ENCODE measurements around the gene USH2A. TPM values are rescaled to one million over a fixed set of nuclear protein-coding genes. Genes with fewer than 3 reads are reported as not detected.
A peak's percentile ranks its signal among the peaks of the same experiment; 100 is the strongest.

USH2A gene
- total and polyA plus RNA-seq, 8 donors: 0.03 to 0.28 (median 0.06) TPM

- TF ChIP-seq CTCF (IDR thresholded peaks at IDR 0.05): no peak
- no peak for FAIRE-seq
Measured at GRCh38 chr1:215606036-215606435, 817.2 kb downstream of the USH2A start.

DNA sequence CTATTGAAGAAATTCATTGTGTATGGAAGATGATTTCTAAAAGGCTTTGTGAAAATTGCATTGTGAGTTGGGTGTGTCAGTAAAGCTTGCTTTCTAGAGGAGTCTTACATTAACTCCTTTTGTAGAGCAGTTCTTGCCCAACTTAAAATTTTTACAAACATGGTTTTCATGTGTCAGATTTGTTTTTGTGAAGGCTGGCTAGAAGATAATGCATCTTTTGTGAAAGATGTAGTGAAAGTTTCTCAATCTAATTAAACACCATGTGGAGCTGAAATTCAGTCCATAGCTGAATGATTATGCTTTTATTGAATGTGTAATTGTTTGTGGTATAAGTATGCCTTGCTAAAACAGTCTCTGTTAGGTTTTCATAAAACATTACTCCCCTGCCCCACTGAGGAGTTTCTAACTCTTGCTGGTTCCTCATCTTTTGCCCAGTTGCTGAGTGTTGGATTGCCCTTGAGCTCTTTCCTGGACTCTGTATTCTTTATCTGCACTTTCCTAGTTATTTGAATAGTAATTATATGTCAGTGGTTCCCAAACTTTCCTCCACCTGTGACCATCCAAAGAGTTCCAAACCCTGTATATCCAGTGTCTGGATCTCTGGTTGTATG, 818.1 kb downstream of the USH2A start:
- intact Hi-C loops (cut with DNase I): no loop called here
- no peaks in the 10 kb centered on the region for H3K27me3 ChIP-seq
- no peak overlapping the region for H3K4me3 ChIP-seq
- no peak overlapping the region for H3K27ac ChIP-seq
- no peak for TF ChIP-seq CTCF (IDR thresholded peaks at IDR 0.05)
- H3K9me3 ChIP-seq: no peaks in the 10 kb centered on the region
- H3K4me1 ChIP-seq: no peaks in the 10 kb centered on the region
- peaks cover 0 to 8% (median 0%) of the 10 kb centered on the region in 3 donors for H3K36me3 ChIP-seq
- DNase-seq: no peak
- peak in 1 of 4 donors; percentile 15 for ATAC-seq
- FAIRE-seq: no peak

More at GRCh38 chr1:215606036-215606435, 817.2 kb downstream of the USH2A start:
- Histone ChIP-seq H3K9me3 (no peaks in the 10 kb centered on the region), H3K4me1 (no peaks in the 10 kb centered on the region), H3K27me3 (no peaks in the 10 kb centered on the region), H3K27ac (no peak overlapping the region), H3K4me3 (no peak overlapping the region), H3K36me3 (peaks cover 0 to 8% (median 0%) of the 10 kb centered on the region in 3 donors)
- no peak for ATAC-seq
- intact Hi-C loops (cut with DNase I): no loop called here
- DNase-seq: no peak
- 22 to 24% methylated on average over 3 of the region's 3 CpGs for WGBS, 2 donors

GRCh38 chr1:215603319-215603718, 819.9 kb downstream of the USH2A start:
- no peak for FAIRE-seq
- TF ChIP-seq CTCF (IDR thresholded peaks at IDR 0.05): no peak
- no peak overlapping the region for H3K27ac ChIP-seq

DNA sequence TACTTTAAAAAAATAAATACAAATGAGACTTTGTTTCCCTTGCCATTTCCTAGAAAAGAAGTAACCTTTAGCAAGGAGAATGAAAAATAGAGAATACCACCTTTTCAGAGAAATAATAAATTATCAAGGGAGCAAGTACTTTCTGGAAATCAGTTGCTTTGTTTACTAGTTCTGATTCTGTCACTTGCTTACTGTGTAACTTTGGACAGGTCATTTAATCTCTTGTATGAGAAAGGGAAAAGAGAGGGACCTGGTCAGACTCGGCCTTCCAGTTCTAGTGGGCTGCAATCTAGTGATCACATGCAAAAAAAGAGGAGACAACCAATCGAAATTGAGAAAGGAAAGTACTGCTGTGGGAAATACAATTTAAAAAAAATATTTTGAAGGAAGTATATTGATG, 822.0 kb downstream of the USH2A start:
- FAIRE-seq (no peak), DNase-seq (no peak), ATAC-seq (no peak)
- no peak overlapping the region for H3K4me3 ChIP-seq
- peaks cover 0 to 10% (median 0%) of the 10 kb centered on the region in 3 donors for H3K36me3 ChIP-seq
- intact Hi-C loops (cut with DNase I): no loop called here
- H3K27ac ChIP-seq: no peak overlapping the region
- H3K27me3 ChIP-seq: no peaks in the 10 kb centered on the region
- WGBS, 2 donors: 41 to 51% methylated on average over 2 of the region's 2 CpGs
- no peaks in the 10 kb centered on the region for H3K4me1 ChIP-seq
- no peaks in the 10 kb centered on the region for H3K9me3 ChIP-seq
- TF ChIP-seq CTCF (IDR thresholded peaks at IDR 0.05): no peak

More at GRCh38 chr1:215603319-215603718, 819.9 kb downstream of the USH2A start:
- no peaks in the 10 kb centered on the region for H3K27me3 ChIP-seq
- H3K4me3 ChIP-seq: no peak overlapping the region
- intact Hi-C loops (cut with DNase I): no loop called here
- no peaks in the 10 kb centered on the region for H3K4me1 ChIP-seq
- no peak for ATAC-seq
- H3K9me3 ChIP-seq: no peaks in the 10 kb centered on the region
- H3K36me3 ChIP-seq: peaks cover 0 to 8% (median 0%) of the 10 kb centered on the region in 3 donors
- no peak for DNase-seq

DNA sequence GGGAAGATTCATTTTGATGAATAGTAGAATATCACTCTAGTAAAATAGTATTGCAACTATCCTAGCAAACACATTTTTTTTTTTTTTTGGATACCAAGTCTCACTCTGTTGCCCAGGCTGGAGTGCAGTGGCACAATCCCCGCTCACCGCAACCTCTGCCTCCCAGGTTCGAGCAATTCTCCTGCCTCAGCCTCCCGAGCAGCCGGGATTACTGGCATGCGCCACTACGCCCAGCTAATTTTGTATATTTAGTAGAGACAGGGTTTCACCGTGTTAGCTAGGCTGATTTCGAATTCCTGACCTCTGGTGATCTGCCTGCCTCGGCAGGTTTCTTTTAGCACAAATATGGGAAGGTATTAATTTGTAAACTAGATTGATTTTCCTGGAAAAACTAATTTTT, 822.4 kb downstream of the USH2A start:
- Histone ChIP-seq H3K36me3 (peaks cover 0 to 10% (median 0%) of the 10 kb centered on the region in 3 donors), H3K4me3 (no peak overlapping the region), H3K27ac (no peak overlapping the region), H3K9me3 (no peaks in the 10 kb centered on the region), H3K27me3 (no peaks in the 10 kb centered on the region), H3K4me1 (no peaks in the 10 kb centered on the region)
- ATAC-seq (no peak), FAIRE-seq (no peak), DNase-seq (no peak)
- intact Hi-C loops (cut with DNase I): no loop called here
- no peak for TF ChIP-seq CTCF (IDR thresholded peaks at IDR 0.05)
- 86 to 89% methylated on average over 10 of the region's 10 CpGs for WGBS, 2 donors

Measured in pancreas (tissue), 10 donors.